K562 (cell line): Measurements from ENCODE around the gene CCDC137. TPM values are rescaled to one million over a fixed set of nuclear protein-coding genes. Genes with fewer than 3 reads are reported as not detected.

Experiments
- BACH1 ChIP-seq: fragments of 200-800 bp; sonication (Bioruptor generic); IDR thresholded peaks from 2 replicates; pipeline ENCODE4 v1.6.1; 2016; ENCODE audit warnings: missing genetic modification characterization, missing compliant biosample characterization
- CBX1 ChIP-seq: sonication (generic); IDR thresholded peaks from 2 replicates; pipeline ENCODE4 v1.6.1; 2016; ENCODE audit warnings: antibody characterized with exemption, low read depth, mild to moderate bottlenecking
- CCAR2 ChIP-seq: fragments of 200-400 bp; formaldehyde crosslinking; IDR thresholded peaks from 2 replicates; pipeline ENCODE4 v1.6.1; 2017; ENCODE audit warnings: mild to moderate bottlenecking, low read depth, low read length
- CHD2 ChIP-seq: IDR thresholded peaks from 2 replicates; pipeline ENCODE4 v1.6.1; 2011; ENCODE audit warnings: low read depth, low read length
- CREBBP ChIP-seq: IDR thresholded peaks from one replicate; pipeline ENCODE4 v1.6.1; 2012; ENCODE audit warnings: low read depth, mild to moderate bottlenecking, control low read depth, inconsistent platforms, low read length
- DACH1 ChIP-seq: fragments of 450-650 bp; IDR thresholded peaks from 2 replicates; pipeline ENCODE4 v1.6.1; 2018; ENCODE audit not compliant: partially characterized antibody
- ELF4 ChIP-seq: fragments of 450-650 bp; formaldehyde crosslinking; IDR thresholded peaks from 2 replicates; pipeline ENCODE4 v1.4.0; 2022; ENCODE audit warnings: missing genetic modification characterization
- ESRRA ChIP-seq: fragments of 450-650 bp; IDR thresholded peaks from 2 replicates; pipeline ENCODE4 v1.6.1; 2014; ENCODE audit warnings: low read depth, mild to moderate bottlenecking, moderate library complexity, borderline replicate concordance
- FOXA3 ChIP-seq, 2 experiments: fragments of 450-650 bp in 1 of 2; sonication (generic) in 1 of 2; formaldehyde crosslinking; IDR thresholded peaks in 1 of 2; conservative IDR thresholded peaks in 1 of 2; 2 replicates each; pipeline versions ENCODE4 v1.4.0 to v1.8.0; 2020 to 2022; ENCODE audit warnings: mild to moderate bottlenecking in 2 of 2, missing genetic modification reagents in 1 of 2
- FOXP1 ChIP-seq: sonication (generic); formaldehyde crosslinking; IDR thresholded peaks from 2 replicates; pipeline ENCODE4 v1.8.0; 2022; ENCODE audit warnings: mild to moderate bottlenecking, missing genetic modification reagents
- HDAC6 ChIP-seq: IDR thresholded peaks from 2 replicates; pipeline ENCODE4 v1.6.1; 2012; ENCODE audit warnings: low read depth, mild to moderate bottlenecking, control low read depth, inconsistent platforms, low read length, moderate library complexity
- HOXB6 ChIP-seq: fragments of 250-450 bp; sonication (Bioruptor Pico); IDR thresholded peaks from 2 replicates; pipeline ENCODE4 v1.5.1; 2022; ENCODE audit warnings: mild to moderate bottlenecking, borderline replicate concordance
- IFI16 ChIP-seq: fragments of 250-450 bp; sonication (Bioruptor Pico); IDR thresholded peaks from 2 replicates; pipeline ENCODE4 v2.1.2; 2022; ENCODE audit warnings: mild to moderate bottlenecking, inconsistent platforms
- KDM1A ChIP-seq, 2 experiments: fragments of 450-650 bp; IDR thresholded peaks; 2 replicates each; pipeline ENCODE4 v1.6.1; 2016; ENCODE audit warnings: mild to moderate bottlenecking in 2 of 2
- LCOR ChIP-seq: sonication (generic); formaldehyde crosslinking; IDR thresholded peaks from 2 replicates; pipeline ENCODE4 v1.8.0; 2022; ENCODE audit warnings: mild to moderate bottlenecking, missing genetic modification reagents
- MCM2 ChIP-seq: fragments of 450-650 bp; IDR thresholded peaks from 2 replicates; pipeline ENCODE4 v1.6.1; 2017; ENCODE audit warnings: low read depth, mild to moderate bottlenecking
- MECOM ChIP-seq: fragments of 250-450 bp; sonication (Bioruptor Pico); IDR thresholded peaks from 2 replicates; pipeline ENCODE4 v1.8.0; 2022; ENCODE audit warnings: inconsistent platforms
- POLR3G ChIP-seq: IDR thresholded peaks from 2 replicates; pipeline ENCODE4 v1.6.1; 2011; ENCODE audit not compliant: insufficient read length, insufficient replicate concordance; ENCODE audit errors: extremely low read depth
- PYGO2 ChIP-seq: fragments of 450-650 bp; IDR thresholded peaks from 2 replicates; pipeline ENCODE4 v1.6.1; 2016; ENCODE audit warnings: mild to moderate bottlenecking, missing genetic modification characterization, moderate library complexity, missing compliant biosample characterization
- RBM25 ChIP-seq: fragments of 200-400 bp; formaldehyde crosslinking; IDR thresholded peaks from 2 replicates; pipeline ENCODE4 v1.6.1; 2018; ENCODE audit warnings: low read length, low read depth, moderate library complexity; ENCODE audit not compliant: severe bottlenecking
- SMARCC2 ChIP-seq: fragments of 450-650 bp; IDR thresholded peaks from 2 replicates; pipeline ENCODE4 v1.6.1; 2017; ENCODE audit warnings: antibody characterized with exemption, moderate library complexity, mild to moderate bottlenecking, low read depth
- SRSF3 ChIP-seq: fragments of 200-400 bp; formaldehyde crosslinking; IDR thresholded peaks from 2 replicates; pipeline ENCODE4 v1.6.1; 2016; ENCODE audit warnings: mild to moderate bottlenecking, low read length, moderate library complexity; ENCODE audit not compliant: insufficient read depth
- XRCC5 ChIP-seq: fragments of 200-400 bp; formaldehyde crosslinking; IDR thresholded peaks from 2 replicates; pipeline ENCODE4 v1.6.1; 2017; ENCODE audit warnings: low read depth, mild to moderate bottlenecking, low read length
- ZBTB17 ChIP-seq: fragments of 450-650 bp; formaldehyde crosslinking; IDR thresholded peaks from 2 replicates; pipeline ENCODE4 v1.4.0; 2020; ENCODE audit warnings: mild to moderate bottlenecking
- ZNF165 ChIP-seq: fragments of 250-450 bp; sonication (Bioruptor Pico); IDR thresholded peaks from 2 replicates; pipeline ENCODE4 v1.4.0; 2020; ENCODE audit warnings: borderline replicate concordance
- ZNF24 ChIP-seq: fragments of 450-650 bp; IDR thresholded peaks from 2 replicates; pipeline ENCODE4 v1.6.1; 2016
- ZNF311 ChIP-seq: fragments of 250-450 bp; sonication (Bioruptor Pico); IDR thresholded peaks from 2 replicates; pipeline ENCODE4 v1.4.0; 2020; ENCODE audit warnings: mild to moderate bottlenecking, moderate library complexity
- ZNF354B ChIP-seq: fragments of 250-450 bp; sonication (Bioruptor Pico); IDR thresholded peaks from 2 replicates; pipeline ENCODE4 v1.4.0; 2020
- ZSCAN32 ChIP-seq: fragments of 450-650 bp; formaldehyde crosslinking; IDR thresholded peaks from 2 replicates; pipeline ENCODE4 v1.4.0; 2020; ENCODE audit warnings: mild to moderate bottlenecking, moderate library complexity
- polyA plus RNA-seq, 8 experiments: library from polyadenylated mRNA; depleted of rRNA in 4 of 8; stranded (reverse) in 5 of 8; unstranded in 3 of 8; fragments of >200 nt; fragmentation: Nextera tagmentation in 2 of 8; fragmentation: Illumina TruSeq in 1 of 8; extraction: Ambion mirVana in 2 of 8; extraction: Trizol in 1 of 8; gene quantifications; 2 replicates each; pipeline versions ENCODE4 v1.2.1 to v1.2.3, GENCODE V29; 2011 to 2014; ENCODE audit warnings: inconsistent platforms in 1 of 8, missing spikeins in 1 of 8
- total RNA-seq, 7 experiments: library from RNA; depleted of rRNA in 6 of 7; stranded (reverse); fragments of >200 nt in 6 of 7; fragmentation: Illumina TruSeq in 2 of 7; extraction: Trizol in 2 of 7; gene quantifications; 2 replicates each; pipeline versions ENCODE4 v1.2.1 to v1.2.3, GENCODE V29; 2011 to 2021; ENCODE audit warnings: low replicate concordance in 1 of 7
- TF ChIP-seq, protein P1 (sequence below): fragments of 450-650 bp; IDR thresholded peaks from 2 replicates; pipeline ENCODE4 v1.6.1; 2016; ENCODE audit warnings: low read depth, mild to moderate bottlenecking, moderate library complexity
- TF ChIP-seq, protein P2 (sequence below): sonication (generic); formaldehyde crosslinking; IDR thresholded peaks from 2 replicates; pipeline ENCODE4 v1.8.0; 2022; ENCODE audit warnings: mild to moderate bottlenecking, low read depth, missing genetic modification reagents

CCDC137 gene
- total and polyA plus RNA-seq, 9 of the 15 experiments (the other 6 are each of a cell fraction or from before 2014, with no cell fraction given): 2.3 to 68.1 (median 38.3) TPM

DNA sequence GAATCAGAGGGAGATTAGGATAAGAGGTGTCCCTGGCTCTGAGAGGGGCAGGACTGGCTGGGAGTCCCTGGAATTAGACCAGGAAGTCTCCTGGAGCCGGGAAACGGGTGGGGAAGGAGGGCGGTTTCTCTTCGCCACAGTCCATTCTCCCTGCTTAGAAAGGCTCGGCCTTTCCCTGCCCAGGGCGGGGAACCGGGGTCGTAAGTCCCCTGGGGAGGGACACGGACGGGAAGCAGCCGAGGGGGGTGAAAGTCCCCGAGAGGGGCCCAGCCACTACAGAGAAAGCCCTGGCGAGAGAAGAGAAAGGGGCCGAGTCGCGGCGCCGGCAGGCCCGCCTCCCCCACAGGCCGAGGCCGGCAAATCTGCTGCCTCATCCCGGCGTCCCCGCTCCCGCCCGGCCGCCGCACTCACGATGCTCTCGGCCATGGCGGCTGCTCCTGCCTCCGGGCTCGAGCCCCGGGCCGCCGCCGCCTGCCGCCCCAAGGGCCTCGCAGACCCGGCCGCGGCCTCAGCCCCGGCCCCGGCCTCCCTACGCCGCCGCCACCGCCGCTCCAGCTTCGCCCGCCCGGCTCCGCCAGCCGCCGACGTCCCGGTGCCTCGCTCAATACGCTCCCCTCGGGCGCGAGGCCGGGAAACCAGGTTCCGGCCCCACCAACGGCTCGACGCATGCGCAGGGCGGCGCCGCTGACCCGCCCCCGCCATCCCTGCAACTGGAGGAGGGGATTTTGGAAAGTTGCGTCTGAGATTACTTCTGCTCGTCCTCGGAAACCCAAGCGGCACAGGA, 29.8 kb upstream of the CCDC137 start, which contains the start of the genes NPLOC4 and TSPAN10 (continued):
- TF ChIP-seq LCOR (CRISPR knock-in tag): peak; percentile 68; the same call in 1 of the 2 replicates
- TF ChIP-seq MECOM (CRISPR knock-in tag): no peak
- TF ChIP-seq CCAR2: no peak
- TF ChIP-seq FOXA3 (CRISPR knock-in tag; conservative IDR thresholded peaks at IDR 0.05 in 1 of 2, IDR thresholded peaks at IDR 0.05 in 1 of 2): no peak
- no peak for TF ChIP-seq BACH1 (tag)
- TF ChIP-seq PYGO2: no peak
- peak; percentile 41; the same call in 1 of the 2 replicates for TF ChIP-seq ESRRA
- TF ChIP-seq ZSCAN32 (CRISPR knock-in tag): 0 out of 2 replicates have a peak, but pooled peaks have one; percentile 23
- TF ChIP-seq POLR3G: no peak
- peak; percentile 65; the same call in 1 of the 2 replicates for TF ChIP-seq ZNF24
- TF ChIP-seq XRCC5: peak; percentile 93
- TF ChIP-seq ELF4 (CRISPR knock-in tag): no peak
- TF ChIP-seq ZNF311: no peak
- TF ChIP-seq SRSF3: no peak
- no peak for TF ChIP-seq IFI16 (CRISPR knock-in tag)
- TF ChIP-seq CBX1: peak; percentile 46; the same call in 1 of the 2 replicates
- TF ChIP-seq ZNF354B (CRISPR knock-in tag): no peak
- TF ChIP-seq, protein P1, sequence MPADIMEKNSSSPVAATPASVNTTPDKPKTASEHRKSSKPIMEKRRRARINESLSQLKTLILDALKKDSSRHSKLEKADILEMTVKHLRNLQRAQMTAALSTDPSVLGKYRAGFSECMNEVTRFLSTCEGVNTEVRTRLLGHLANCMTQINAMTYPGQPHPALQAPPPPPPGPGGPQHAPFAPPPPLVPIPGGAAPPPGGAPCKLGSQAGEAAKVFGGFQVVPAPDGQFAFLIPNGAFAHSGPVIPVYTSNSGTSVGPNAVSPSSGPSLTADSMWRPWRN: no peak
- TF ChIP-seq RBM25: peak; percentile 26
- TF ChIP-seq SMARCC2: no peak
- no peak for TF ChIP-seq CREBBP
- TF ChIP-seq MCM2: no peak
- no peak for TF ChIP-seq DACH1
- TF ChIP-seq HDAC6: no peak
- TF ChIP-seq HOXB6 (CRISPR knock-in tag): no peak
- no peak for TF ChIP-seq ZBTB17
- no peak; the same call in 1 of the 2 replicates for TF ChIP-seq FOXP1 (CRISPR knock-in tag)
- no peak for TF ChIP-seq ZNF165
- 0 out of 4 replicates have a peak, but pooled peaks of 1 of the 2 experiments have one; percentile 7 for TF ChIP-seq KDM1A (IDR thresholded peaks at IDR 0.05)
- TF ChIP-seq, protein P2, sequence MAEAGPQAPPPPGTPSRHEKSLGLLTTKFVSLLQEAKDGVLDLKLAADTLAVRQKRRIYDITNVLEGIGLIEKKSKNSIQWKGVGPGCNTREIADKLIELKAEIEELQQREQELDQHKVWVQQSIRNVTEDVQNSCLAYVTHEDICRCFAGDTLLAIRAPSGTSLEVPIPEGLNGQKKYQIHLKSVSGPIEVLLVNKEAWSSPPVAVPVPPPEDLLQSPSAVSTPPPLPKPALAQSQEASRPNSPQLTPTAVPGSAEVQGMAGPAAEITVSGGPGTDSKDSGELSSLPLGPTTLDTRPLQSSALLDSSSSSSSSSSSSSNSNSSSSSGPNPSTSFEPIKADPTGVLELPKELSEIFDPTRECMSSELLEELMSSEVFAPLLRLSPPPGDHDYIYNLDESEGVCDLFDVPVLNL (CRISPR knock-in tag): no peak
- TF ChIP-seq CHD2: no peak
